Spinal cord (tissue), 4 donors: ENCODE data around the gene PLEKHJ1. TPM values are rescaled to one million over a fixed set of nuclear protein-coding genes. Genes with fewer than 3 reads are reported as not detected.

Source experiments
- polyA plus RNA-seq, 2 donors: library from polyadenylated mRNA; unstranded; fragments of 120-200 nt; gene quantifications; one replicate each; pipeline ENCODE4 v1.2.1, GENCODE V29; 2013; ENCODE audit not compliant: insufficient read length in 2 of 2
- small RNA-seq: library from RNA; depleted of rRNA; stranded (forward); fragments of <200 nt; gene quantifications from one replicate; pipeline ENCODE3, GENCODE V24; 2014; ENCODE audit warnings: low replicate concordance
- total RNA-seq, 2 donors: library from RNA; depleted of rRNA in 1 of 2; stranded (reverse); fragments of 120-200 nt in 1 of 2; fragments of >200 nt in 1 of 2; gene quantifications; one replicate each; pipeline versions ENCODE4 v1.2.3 to v1.2.4, GENCODE V29; 2013 to 2014

PLEKHJ1 gene
- total and polyA plus RNA-seq, 4 donors = 46.5 to 106 (median 84.2) TPM

Small RNAs within 50 kb of the gene (small RNA-seq; reads per million reads assigned to genes)
- not detected for gene MIR1227

Other genes starting within 250 kb of the PLEKHJ1 start
- gene BTBD2, start 220.6 kb downstream of the PLEKHJ1 start, total RNA-seq = 10 to 100 TPM; 45.6 to 49.9 TPM
- gene BTBD2, start 220.6 kb downstream of the PLEKHJ1 start, polyA plus RNA-seq = 100 to 1,000 TPM; 172 to 183 TPM
- gene MKNK2, start 185.1 kb downstream of the PLEKHJ1 start, total RNA-seq = 10 to 100 TPM; 22.2 to 61.2 TPM
- gene MKNK2, start 185.1 kb downstream of the PLEKHJ1 start, polyA plus RNA-seq = 10 to 100 TPM; 54.4 to 66.0 TPM
- gene MOB3A, start 140.0 kb downstream of the PLEKHJ1 start, total RNA-seq = 10 to 100 TPM; 13.3 to 15.1 TPM
- gene MOB3A, start 140.0 kb downstream of the PLEKHJ1 start, polyA plus RNA-seq = 10 to 100 TPM; 30.8 to 39.4 TPM
- 10 to 100 TPM in 1 of 2 donors, 1 to 10 TPM in 1; 7.2 to 14.9 TPM for gene IZUMO4, start 139.4 kb downstream of the PLEKHJ1 start, total RNA-seq
- 10 to 100 TPM; 17.3 to 20.3 TPM for gene IZUMO4, start 139.4 kb downstream of the PLEKHJ1 start, polyA plus RNA-seq
- 10 to 100 TPM; 65.1 to 70.6 TPM for gene AP3D1, start 84.8 kb downstream of the PLEKHJ1 start, total RNA-seq
- 100 to 1,000 TPM; 156 to 165 TPM for gene AP3D1, start 84.8 kb downstream of the PLEKHJ1 start, polyA plus RNA-seq
- gene DOT1L, start 72.4 kb downstream of the PLEKHJ1 start, total RNA-seq = 1 to 10 TPM; 5.3 to 8.2 TPM
- gene DOT1L, start 72.4 kb downstream of the PLEKHJ1 start, polyA plus RNA-seq = 10 to 100 TPM; 40.3 to 45.3 TPM
- 10 to 100 TPM; 29.2 to 32.2 TPM for gene SF3A2, start 495 bp upstream of the PLEKHJ1 start, total RNA-seq
- 10 to 100 TPM; 80.5 to 97.8 TPM for gene SF3A2, start 495 bp upstream of the PLEKHJ1 start, polyA plus RNA-seq
- gene AMH, start 13.0 kb upstream of the PLEKHJ1 start, total RNA-seq = 1 to 10 TPM; 2.8 to 3.3 TPM
- 10 to 100 TPM in 1 of 2 donors, 1 to 10 TPM in 1; 3.9 to 12.3 TPM for gene AMH, start 13.0 kb upstream of the PLEKHJ1 start, polyA plus RNA-seq
- gene JSRP1, start 20.1 kb upstream of the PLEKHJ1 start, total RNA-seq = under 1 TPM; 0.33 to 0.69 TPM
- under 1 TPM; 0.74 to 0.90 TPM for gene JSRP1, start 20.1 kb upstream of the PLEKHJ1 start, polyA plus RNA-seq
- under 1 TPM in 1 of 2 donors, not detected in 1; 0.20 TPM for gene PEAK3, start 45.8 kb upstream of the PLEKHJ1 start, total RNA-seq
- under 1 TPM; 0.11 to 0.16 TPM for gene PEAK3, start 45.8 kb upstream of the PLEKHJ1 start, polyA plus RNA-seq
- gene LINGO3, start 71.8 kb upstream of the PLEKHJ1 start, total RNA-seq = 1 to 10 TPM in 1 of 2 donors, under 1 TPM in 1; 0.94 to 2.9 TPM
- 1 to 10 TPM; 6.3 to 7.4 TPM for gene LINGO3, start 71.8 kb upstream of the PLEKHJ1 start, polyA plus RNA-seq
- gene LSM7, start 92.3 kb upstream of the PLEKHJ1 start, total RNA-seq = 100 to 1,000 TPM in 1 of 2 donors, 10 to 100 TPM in 1; 48.2 to 124 TPM
- gene LSM7, start 92.3 kb upstream of the PLEKHJ1 start, polyA plus RNA-seq = 100 to 1,000 TPM; 154 to 165 TPM
- gene SPPL2B, start 92.4 kb upstream of the PLEKHJ1 start, total RNA-seq = 10 to 100 TPM; 30.2 to 45.3 TPM
- gene SPPL2B, start 92.4 kb upstream of the PLEKHJ1 start, polyA plus RNA-seq = 100 to 1,000 TPM; 101 to 140 TPM
- under 1 TPM; 0.33 to 0.59 TPM for gene TMPRSS9, start 123.9 kb upstream of the PLEKHJ1 start, total RNA-seq
- 1 to 10 TPM; 2.1 to 3.8 TPM for gene TMPRSS9, start 123.9 kb upstream of the PLEKHJ1 start, polyA plus RNA-seq
- 10 to 100 TPM; 20.5 to 90.5 TPM for gene TIMM13, start 191.3 kb upstream of the PLEKHJ1 start, total RNA-seq
- 100 to 1,000 TPM; 121 to 122 TPM for gene TIMM13, start 191.3 kb upstream of the PLEKHJ1 start, polyA plus RNA-seq
- gene LMNB2, start 220.6 kb upstream of the PLEKHJ1 start, total RNA-seq = 10 to 100 TPM; 24.9 to 41.7 TPM
- gene LMNB2, start 220.6 kb upstream of the PLEKHJ1 start, polyA plus RNA-seq = 10 to 100 TPM; 56.8 to 57.8 TPM
- gene GADD45B, start 239.8 kb upstream of the PLEKHJ1 start, total RNA-seq = 10 to 100 TPM; 21.9 to 50.1 TPM
- 10 to 100 TPM in 1 of 2 donors, 1 to 10 TPM in 1; 5.3 to 13.6 TPM for gene GADD45B, start 239.8 kb upstream of the PLEKHJ1 start, polyA plus RNA-seq